Neuronal stem cell (in vitro differentiated cells): ENCODE data around the gene HTR2C.

Experiments
- DNase-seq: peaks from one replicate; pipeline ENCODE4 v3.0.0-alpha.2; 2013; ENCODE audit warnings: low spot score
- H2AFZ ChIP-seq: one replicate; pipeline ENCODE4 v1.6.1; 2013; ENCODE audit warnings: mild to moderate bottlenecking, low read length, inconsistent platforms
- H2AK5ac ChIP-seq: 2 replicates; pipeline ENCODE4 v1.6.1; 2013; ENCODE audit warnings: low read depth, mild to moderate bottlenecking, inconsistent platforms, low read length, moderate library complexity, mixed read lengths
- H2BK120ac ChIP-seq: 2 replicates; pipeline ENCODE4 v1.6.1; 2013; ENCODE audit warnings: low read depth, mild to moderate bottlenecking, inconsistent platforms, low read length, moderate library complexity, mixed read lengths
- H2BK12ac ChIP-seq: one replicate; pipeline ENCODE4 v1.6.1; 2013; ENCODE audit warnings: low read length, inconsistent platforms
- H2BK15ac ChIP-seq: 2 replicates; pipeline ENCODE4 v1.6.1; 2013; ENCODE audit warnings: mild to moderate bottlenecking, low read length, inconsistent platforms, mixed read lengths
- H2BK5ac ChIP-seq: one replicate; pipeline ENCODE4 v1.6.1; 2013; ENCODE audit warnings: inconsistent platforms, mild to moderate bottlenecking, low read length, moderate library complexity
- H3K14ac ChIP-seq: one replicate; pipeline ENCODE4 v1.6.1; 2013; ENCODE audit warnings: low read length, inconsistent platforms
- H3K18ac ChIP-seq: 2 replicates; pipeline ENCODE4 v1.6.1; 2013; ENCODE audit warnings: low read length, inconsistent platforms
- H3K23ac ChIP-seq: 2 replicates; pipeline ENCODE4 v1.6.1; 2013; ENCODE audit warnings: low read depth, mild to moderate bottlenecking, mixed read lengths, low read length, inconsistent platforms; ENCODE audit not compliant: poor library complexity
- H3K27ac ChIP-seq: replicated peaks from 3 replicates; pipeline ENCODE4 v1.5.1; 2013; ENCODE audit warnings: low read length, inconsistent platforms
- H3K27me3 ChIP-seq, 3 experiments: 2 replicates each; pipeline ENCODE4 v1.6.1; 2013; ENCODE audit warnings: low read length in 3 of 3, mild to moderate bottlenecking in 2 of 3, inconsistent platforms in 1 of 3, low read depth in 1 of 3, mixed read lengths in 1 of 3, moderate library complexity in 1 of 3; ENCODE audit not compliant: control insufficient read depth in 3 of 3, insufficient read depth in 3 of 3
- H3K36me3 ChIP-seq, 2 donors: replicated peaks in 1 of 2; 2 replicates each; pipeline ENCODE4 v1.6.1; 2013; ENCODE audit warnings: low read length in 2 of 2; ENCODE audit not compliant: control insufficient read depth in 2 of 2, insufficient read depth in 2 of 2
- H3K4ac ChIP-seq: 2 replicates; pipeline ENCODE4 v1.6.1; 2013; ENCODE audit warnings: inconsistent platforms, mild to moderate bottlenecking, low read length, moderate library complexity
- H3K4me1 ChIP-seq, 2 donors: 1 replicate in 1 of 2; 2 replicates in 1 of 2; pipeline ENCODE4 v1.6.1; 2013; ENCODE audit warnings: low read length in 2 of 2, low read depth in 1 of 2; ENCODE audit not compliant: control insufficient read depth in 2 of 2, insufficient read depth in 1 of 2
- H3K4me2 ChIP-seq: one replicate; pipeline ENCODE4 v1.6.1; 2013; ENCODE audit warnings: mild to moderate bottlenecking, low read length, inconsistent platforms; ENCODE audit not compliant: insufficient read depth, poor library complexity, severe bottlenecking
- H3K4me3 ChIP-seq, 2 donors: 2 replicates each; pipeline ENCODE4 v1.5.1; 2013; ENCODE audit warnings: low read length in 2 of 2, mild to moderate bottlenecking in 2 of 2, inconsistent platforms in 1 of 2, moderate library complexity in 1 of 2
- H3K79me1 ChIP-seq: one replicate; pipeline ENCODE4 v1.6.1; 2013; ENCODE audit warnings: low read depth, mild to moderate bottlenecking, inconsistent platforms, low read length, moderate library complexity
- H3K9ac ChIP-seq: one replicate; pipeline ENCODE4 v1.6.1; 2013; ENCODE audit warnings: mild to moderate bottlenecking, low read depth, low read length, inconsistent platforms; ENCODE audit not compliant: poor library complexity
- H3K9me3 ChIP-seq, 2 donors: replicated peaks in 1 of 2; 2 replicates each; pipeline versions ENCODE3 to v1.6.1; 2013; ENCODE audit warnings: low read length in 2 of 2, mild to moderate bottlenecking in 2 of 2, inconsistent platforms in 1 of 2, low read depth in 1 of 2, mixed read lengths in 1 of 2, moderate library complexity in 1 of 2; ENCODE audit not compliant: control insufficient read depth in 2 of 2, insufficient read depth in 1 of 2
- H4K8ac ChIP-seq: one replicate; pipeline ENCODE4 v1.6.1; 2013; ENCODE audit warnings: low read depth, mild to moderate bottlenecking, inconsistent platforms, low read length, moderate library complexity
- H4K91ac ChIP-seq: one replicate; pipeline ENCODE4 v1.6.1; 2013; ENCODE audit warnings: low read length, low read depth, mild to moderate bottlenecking, inconsistent platforms; ENCODE audit not compliant: poor library complexity
- WGBS, 2 donors: extraction: QIAGEN DNeasy Blood & Tissue Kit; methylation state at CpG; one replicate each; pipeline ENCODE4 v1.1.7; 2013; ENCODE audit warnings: missing lambda C conversion rate in 2 of 2, mixed read lengths in 1 of 2; ENCODE audit not compliant: insufficient read length in 2 of 2, insufficient replicate concordance in 1 of 2; ENCODE audit errors: extremely low coverage in 2 of 2; 5-methylcytosine and 5-hydroxymethylcytosine counted together

HTR2C gene

DNA sequence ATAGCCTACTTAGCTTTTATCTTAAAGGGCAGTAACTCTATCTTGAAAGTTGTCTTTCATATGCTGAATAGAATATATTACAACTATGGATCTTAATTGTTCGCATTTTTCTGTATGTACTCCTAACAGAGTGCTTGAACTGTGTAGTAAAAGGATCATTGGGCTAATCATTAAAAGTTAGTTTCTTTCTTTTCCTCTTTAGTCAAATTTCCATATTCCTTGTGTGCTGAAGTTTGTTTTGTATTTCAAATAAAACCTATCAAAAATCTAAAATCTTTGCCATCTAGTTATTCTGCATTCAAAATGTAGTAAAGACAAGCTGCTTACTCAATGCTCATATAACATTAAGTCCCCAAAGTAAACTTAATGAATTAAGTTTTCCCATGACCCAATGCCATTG, 182.7 kb downstream of the HTR2C start:
- Histone ChIP-seq H3K36me3 (no peaks in the 10 kb centered on the region), H3K27me3 (no peaks in the 10 kb centered on the region), H3K4me1 (no peaks in the 10 kb centered on the region), H3K4me2 (no peak overlapping the region), H3K79me1 (no peaks in the 10 kb centered on the region), H3K9ac (no peak overlapping the region), H3K14ac (no peak overlapping the region), H3K4me3 (no peak overlapping the region), H2BK12ac (no peak overlapping the region), H3K23ac (no peak overlapping the region), H4K8ac (no peak overlapping the region), H2AK5ac (no peak overlapping the region), H3K27ac (no peak overlapping the region), H2BK120ac (no peak overlapping the region), H2BK5ac (no peak overlapping the region), H4K91ac (no peak overlapping the region), H3K18ac (no peak overlapping the region), H3K9me3 (no peaks in the 10 kb centered on the region), H2BK15ac (no peak overlapping the region), H2AFZ (no peak overlapping the region), H3K4ac (no peak overlapping the region)
- no CpG with 5 or more reads among the region's 1 CpG for WGBS, 2 donors
- DNase-seq, result no peak

DNA sequence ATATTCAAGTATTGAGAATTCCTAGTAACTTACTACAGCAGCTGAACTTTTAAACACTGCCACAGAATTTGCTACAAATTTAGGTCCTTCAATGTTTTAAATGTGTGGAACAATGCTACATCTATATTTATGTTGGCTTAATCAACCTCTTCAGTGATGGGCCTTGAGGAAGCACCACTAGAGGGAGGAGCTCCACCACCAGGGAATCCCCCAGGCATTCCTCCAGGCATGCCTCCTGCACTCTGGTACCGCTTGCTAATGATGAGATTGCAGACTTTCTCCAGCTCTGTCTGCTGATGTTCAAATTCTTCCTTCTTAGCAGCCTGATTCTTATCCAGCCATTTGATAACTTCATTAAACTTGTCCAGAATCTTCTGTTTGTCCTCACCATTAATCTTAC, 190.8 kb downstream of the HTR2C start:
- Histone ChIP-seq H3K4ac (no peak overlapping the region), H3K18ac (no peak overlapping the region), H2BK15ac (no peak overlapping the region), H2BK5ac (no peak overlapping the region), H3K14ac (no peak overlapping the region), H2BK12ac (no peak overlapping the region), H3K9ac (no peak overlapping the region), H3K27me3 (no peaks in the 10 kb centered on the region), H3K36me3 (no peaks in the 10 kb centered on the region), H3K4me3 (no peak overlapping the region), H2AK5ac (no peak overlapping the region), H3K23ac (no peak overlapping the region), H3K79me1 (no peaks in the 10 kb centered on the region), H2AFZ (no peak overlapping the region), H3K4me2 (no peak overlapping the region), H4K8ac (no peak overlapping the region), H3K4me1 (no peaks in the 10 kb centered on the region), H3K27ac (no peak overlapping the region), H4K91ac (no peak overlapping the region), H3K9me3 (no peaks in the 10 kb centered on the region), H2BK120ac (no peak overlapping the region)
- no CpG with 5 or more reads among the region's 1 CpG for WGBS, 2 donors
- DNase-seq, result no peak

DNA sequence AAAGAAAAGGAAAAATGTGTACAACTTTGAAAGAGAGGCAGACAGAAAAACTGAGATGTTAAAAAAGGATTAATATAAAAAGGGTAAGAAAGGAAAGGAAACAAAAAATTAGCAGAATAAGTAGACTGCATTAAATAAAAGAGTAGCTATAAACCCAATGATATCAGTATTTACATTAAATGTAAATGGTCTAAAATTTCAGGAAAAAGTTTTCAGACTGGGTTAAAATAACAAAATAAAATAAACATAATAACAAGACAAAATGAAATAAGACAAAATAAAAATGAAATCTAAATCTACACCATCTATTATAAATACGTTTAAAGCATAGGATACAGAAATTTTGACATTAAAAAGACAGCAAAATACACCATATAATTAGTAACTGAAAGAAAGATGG, 199.0 kb downstream of the HTR2C start:
- Histone ChIP-seq H3K4me2 (no peak overlapping the region), H2AFZ (no peak overlapping the region), H3K9ac (no peak overlapping the region), H3K36me3 (no peaks in the 10 kb centered on the region), H3K14ac (no peak overlapping the region), H3K9me3 (no peaks in the 10 kb centered on the region), H3K4me3 (no peak overlapping the region), H4K8ac (no peak overlapping the region), H3K27ac (no peak overlapping the region), H3K18ac (no peak overlapping the region), H2BK5ac (no peak overlapping the region), H2AK5ac (no peak overlapping the region), H3K27me3 (no peaks in the 10 kb centered on the region), H2BK15ac (no peak overlapping the region), H3K23ac (no peak overlapping the region), H2BK12ac (no peak overlapping the region), H2BK120ac (no peak overlapping the region), H3K79me1 (no peaks in the 10 kb centered on the region), H4K91ac (no peak overlapping the region), H3K4me1 (no peaks in the 10 kb centered on the region), H3K4ac (no peak overlapping the region)
- no peak for DNase-seq
- WGBS, 2 donors, result no CpG with 5 or more reads among the region's 1 CpG

DNA sequence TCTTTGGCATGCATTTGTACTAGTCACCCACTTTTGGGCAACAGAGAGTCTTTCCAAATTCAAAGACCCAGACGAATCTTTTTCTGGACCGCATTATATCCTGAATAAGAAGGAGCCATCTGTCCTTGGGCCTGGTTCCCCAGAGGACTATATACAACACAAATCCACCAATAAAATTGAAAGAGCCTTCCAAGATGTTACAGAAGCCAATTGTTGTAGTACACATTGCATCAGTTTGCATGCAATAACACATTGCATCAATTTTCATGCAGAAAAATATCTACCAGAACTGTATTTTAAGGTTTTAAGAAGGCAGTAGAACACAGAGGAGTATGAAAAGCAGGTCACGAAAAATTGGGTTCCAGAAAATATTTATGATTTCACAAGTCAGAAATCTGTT, 203.2 kb downstream of the HTR2C start:
- H2AFZ ChIP-seq, result no peak overlapping the region
- WGBS, 2 donors, result no CpG with 5 or more reads among the region's 3 CpGs
- no peaks in the 10 kb centered on the region for H3K9me3 ChIP-seq

More for the DNA sequence above, 203.2 kb downstream of the HTR2C start:
- DNase-seq, result no peak
- H2BK15ac ChIP-seq, result no peak overlapping the region
- no peak overlapping the region for H3K4me3 ChIP-seq
- no peak overlapping the region for H4K8ac ChIP-seq
- no peak overlapping the region for H3K14ac ChIP-seq
- H3K4me1 ChIP-seq, result no peaks in the 10 kb centered on the region
- H3K4ac ChIP-seq, result no peak overlapping the region
- no peaks in the 10 kb centered on the region for H3K27me3 ChIP-seq
- no peak overlapping the region for H3K9ac ChIP-seq
- no peaks in the 10 kb centered on the region for H3K79me1 ChIP-seq
- no peak overlapping the region for H3K18ac ChIP-seq
- H4K91ac ChIP-seq, result no peak overlapping the region
- no peak overlapping the region for H2BK120ac ChIP-seq
- H2AK5ac ChIP-seq, result no peak overlapping the region
- no peaks in the 10 kb centered on the region for H3K36me3 ChIP-seq
- no peak overlapping the region for H2BK12ac ChIP-seq
- no peak overlapping the region for H3K23ac ChIP-seq
- no peak overlapping the region for H3K27ac ChIP-seq
- H2BK5ac ChIP-seq, result no peak overlapping the region
- H3K4me2 ChIP-seq, result no peak overlapping the region
